Natural killer cell treated with Interleukin-12 subunit alpha and Interleukin-12 subunit beta and Interleukin-15 and Interleukin-18, amount 100 ng/mL, for 72 hours (primary cell): ENCODE results near the gene P2RX4. TPM values are rescaled to one million over a fixed set of nuclear protein-coding genes. Genes with fewer than 3 reads are reported as not detected.
"Not testable (repeated sequence)": the region's sequence is repeated elsewhere in the genome, so short reads cannot be mapped to it uniquely, and the experiment has no call there.

ENCODE experiments used
- ATAC-seq, 2 donors: fragments of 150-1000 bp; cut with Tn5 transposase in 1 of 2; sonication (Bioruptor Pico), chemical (Tn5 transposase) in 1 of 2; 2 replicates each; pipeline ENCODE4 v1.10.0; 2021
- DNase-seq: peaks from one replicate; pipeline ENCODE4 v3.0.0; 2022; ENCODE audit warnings: low spot score
- H3K27ac Mint-ChIP-seq, 2 donors: 1 replicate in 1 of 2; 2 replicates in 1 of 2; pipeline ENCODE4 v1.8.0; 2022; ENCODE audit warnings: mixed read lengths in 2 of 2, mild to moderate bottlenecking in 1 of 2, moderate library complexity in 1 of 2
- H3K27me3 Mint-ChIP-seq, 2 donors: 1 replicate in 1 of 2; 2 replicates in 1 of 2; pipeline ENCODE4 v1.8.0; 2022; ENCODE audit warnings: mixed read lengths in 2 of 2
- H3K36me3 Mint-ChIP-seq: one replicate; pipeline ENCODE4 v1.8.0; 2022; ENCODE audit warnings: mixed read lengths
- H3K4me1 Mint-ChIP-seq, 2 donors: 1 replicate in 1 of 2; 2 replicates in 1 of 2; pipeline ENCODE4 v1.8.0; 2022; ENCODE audit warnings: low read depth in 2 of 2, mixed read lengths in 2 of 2, mild to moderate bottlenecking in 1 of 2
- H3K4me3 Mint-ChIP-seq: one replicate; pipeline ENCODE4 v1.8.0; 2022; ENCODE audit warnings: mixed read lengths
- H3K9me3 Mint-ChIP-seq: 2 replicates; pipeline ENCODE4 v1.8.0; 2022; ENCODE audit warnings: mixed read lengths
- total RNA-seq, 2 donors: library from RNA; stranded (reverse); gene quantifications; one replicate each; pipeline ENCODE4 v1.2.3, GENCODE V29; 2022

The P2RX4 gene
- total RNA-seq, 2 donors from 2014 or later: 39.8 to 46.6 TPM

GRCh38 chr12:121246893-121247557 is 37.1 kb downstream of the P2RX4 start:
- Mint-ChIP-seq H3K27me3 (no peaks in the 10 kb centered on the region), H3K36me3 (peaks cover 6% of the 10 kb centered on the region), H3K4me1 (peaks cover 0 to 3% of the 10 kb centered on the region in 2 donors), H3K4me3 (no peak overlapping the region), H3K27ac (no peak overlapping the region), H3K9me3 (no peaks in the 10 kb centered on the region)
- DNase-seq: no peak
- no peak for ATAC-seq

GRCh38 chr12:121248622-121249021 is 38.7 kb downstream of the P2RX4 start:
- H3K36me3 Mint-ChIP-seq: peaks cover 16% of the 10 kb centered on the region
- no peaks in the 10 kb centered on the region for H3K27me3 Mint-ChIP-seq
- H3K9me3 Mint-ChIP-seq: no peaks in the 10 kb centered on the region
- ATAC-seq: no peak
- no peak for DNase-seq
- H3K4me3 Mint-ChIP-seq: no peak overlapping the region
- H3K27ac Mint-ChIP-seq: no peak overlapping the region
- H3K4me1 Mint-ChIP-seq: peaks cover 0 to 3% of the 10 kb centered on the region in 2 donors

GRCh38 chr12:121250359-121250758 is 40.4 kb downstream of the P2RX4 start:
- no peak for DNase-seq
- Mint-ChIP-seq H3K4me1 (peaks cover 0 to 5% of the 10 kb centered on the region in 2 donors), H3K36me3 (peaks cover 26% of the 10 kb centered on the region), H3K9me3 (no peaks in the 10 kb centered on the region), H3K27me3 (no peaks in the 10 kb centered on the region), H3K4me3 (no peak overlapping the region), H3K27ac (no peak overlapping the region)
- ATAC-seq: no peak

- H3K27me3 Mint-ChIP-seq: no peaks in the 10 kb centered on the region
- peaks cover 26% of the 10 kb centered on the region for H3K36me3 Mint-ChIP-seq
- no peaks in the 10 kb centered on the region for H3K9me3 Mint-ChIP-seq
These were observed 41.9 kb downstream of the P2RX4 start for GRCh38 chr12:121251838-121252237.

GRCh38 chr12:121252712-121253345 is 42.9 kb downstream of the P2RX4 start:
- Mint-ChIP-seq H3K27ac (no peak overlapping the region), H3K4me3 (no peak overlapping the region), H3K4me1 (peaks cover 0 to 2% of the 10 kb centered on the region in 2 donors), H3K27me3 (no peaks in the 10 kb centered on the region), H3K36me3 (peaks cover 26% of the 10 kb centered on the region), H3K9me3 (no peaks in the 10 kb centered on the region)
- ATAC-seq (peak in 1 of 2 donors; percentile 43), DNase-seq (no peak)

More at GRCh38 chr12:121251838-121252237, 41.9 kb downstream of the P2RX4 start:
- DNase-seq (no peak), ATAC-seq (no peak)
- H3K27ac Mint-ChIP-seq: no peak overlapping the region
- H3K4me1 Mint-ChIP-seq: peaks cover 0 to 5% of the 10 kb centered on the region in 2 donors
- no peak overlapping the region for H3K4me3 Mint-ChIP-seq

- DNase-seq (no peak), ATAC-seq (no peak)
- Mint-ChIP-seq H3K36me3 (peaks cover 26% of the 10 kb centered on the region), H3K4me3 (no peak overlapping the region), H3K4me1 (peaks cover 0 to 2% of the 10 kb centered on the region in 2 donors), H3K27me3 (no peaks in the 10 kb centered on the region), H3K9me3 (no peaks in the 10 kb centered on the region), H3K27ac (no peak overlapping the region)
These were observed 43.9 kb downstream of the P2RX4 start for GRCh38 chr12:121253638-121254335.

GRCh38 chr12:121255433-121255832 is 45.5 kb downstream of the P2RX4 start:
- Mint-ChIP-seq H3K9me3 (no peaks in the 10 kb centered on the region), H3K4me3 (no peak overlapping the region), H3K36me3 (peaks cover 26% of the 10 kb centered on the region), H3K27me3 (no peaks in the 10 kb centered on the region), H3K27ac (no peak overlapping the region), H3K4me1 (peaks cover 0 to 2% of the 10 kb centered on the region in 2 donors)
- DNase-seq (no peak), ATAC-seq (peak in 1 of 2 donors; percentile 25)

GRCh38 chr12:121257704-121258449 is 47.9 kb downstream of the P2RX4 start:
- not testable (repeated sequence) for H3K27me3 Mint-ChIP-seq, H3K9me3 Mint-ChIP-seq, ATAC-seq, H3K4me3 Mint-ChIP-seq, H3K4me1 Mint-ChIP-seq, DNase-seq, H3K27ac Mint-ChIP-seq
- H3K36me3 Mint-ChIP-seq: peaks cover 17% of the 10 kb centered on the region

- no peak overlapping the region for H3K4me3 Mint-ChIP-seq
- H3K9me3 Mint-ChIP-seq: no peaks in the 10 kb centered on the region
- no peaks in the 10 kb centered on the region for H3K27me3 Mint-ChIP-seq
- H3K36me3 Mint-ChIP-seq: peaks cover 10% of the 10 kb centered on the region
- no peak for DNase-seq
- no peak overlapping the region for H3K27ac Mint-ChIP-seq
- no peak for ATAC-seq
- H3K4me1 Mint-ChIP-seq: no peaks in the 10 kb centered on the region
These were observed 49.1 kb downstream of the P2RX4 start for GRCh38 chr12:121259074-121259473.

- no peak for ATAC-seq
- Mint-ChIP-seq H3K27me3 (no peaks in the 10 kb centered on the region), H3K4me1 (no peaks in the 10 kb centered on the region), H3K27ac (no peak overlapping the region), H3K36me3 (peaks cover 4% of the 10 kb centered on the region), H3K4me3 (no peak overlapping the region), H3K9me3 (no peaks in the 10 kb centered on the region)
- no peak for DNase-seq
These were observed 50.2 kb downstream of the P2RX4 start for GRCh38 chr12:121260091-121260490.

- H3K4me3 Mint-ChIP-seq: no peak overlapping the region
- no peaks in the 10 kb centered on the region for H3K4me1 Mint-ChIP-seq
- ATAC-seq: no peak
- no peak for DNase-seq
- no peaks in the 10 kb centered on the region for H3K27me3 Mint-ChIP-seq
- no peak overlapping the region for H3K27ac Mint-ChIP-seq
- H3K9me3 Mint-ChIP-seq: no peaks in the 10 kb centered on the region
- peaks cover 4% of the 10 kb centered on the region for H3K36me3 Mint-ChIP-seq
These were observed 51.5 kb downstream of the P2RX4 start for GRCh38 chr12:121261398-121261797.

- H3K27ac Mint-ChIP-seq: no peak overlapping the region
- no peaks in the 10 kb centered on the region for H3K4me1 Mint-ChIP-seq
- H3K27me3 Mint-ChIP-seq: no peaks in the 10 kb centered on the region
- H3K36me3 Mint-ChIP-seq: peaks cover 4% of the 10 kb centered on the region
- ATAC-seq (no peak), DNase-seq (no peak)
- no peak overlapping the region for H3K4me3 Mint-ChIP-seq
- no peaks in the 10 kb centered on the region for H3K9me3 Mint-ChIP-seq
These were observed 53.4 kb downstream of the P2RX4 start for GRCh38 chr12:121263206-121263935.

GRCh38 chr12:121264135-121264534 is 54.2 kb downstream of the P2RX4 start:
- Mint-ChIP-seq H3K4me3 (no peak overlapping the region), H3K27ac (no peak overlapping the region), H3K36me3 (peaks cover 4% of the 10 kb centered on the region), H3K4me1 (no peaks in the 10 kb centered on the region), H3K9me3 (no peaks in the 10 kb centered on the region), H3K27me3 (no peaks in the 10 kb centered on the region)
- no peak for ATAC-seq
- DNase-seq: no peak
